Measurements from ENCODE around the gene AQP6.

The AQP6 gene, protein sequence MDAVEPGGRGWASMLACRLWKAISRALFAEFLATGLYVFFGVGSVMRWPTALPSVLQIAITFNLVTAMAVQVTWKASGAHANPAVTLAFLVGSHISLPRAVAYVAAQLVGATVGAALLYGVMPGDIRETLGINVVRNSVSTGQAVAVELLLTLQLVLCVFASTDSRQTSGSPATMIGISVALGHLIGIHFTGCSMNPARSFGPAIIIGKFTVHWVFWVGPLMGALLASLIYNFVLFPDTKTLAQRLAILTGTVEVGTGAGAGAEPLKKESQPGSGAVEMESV

DNA sequence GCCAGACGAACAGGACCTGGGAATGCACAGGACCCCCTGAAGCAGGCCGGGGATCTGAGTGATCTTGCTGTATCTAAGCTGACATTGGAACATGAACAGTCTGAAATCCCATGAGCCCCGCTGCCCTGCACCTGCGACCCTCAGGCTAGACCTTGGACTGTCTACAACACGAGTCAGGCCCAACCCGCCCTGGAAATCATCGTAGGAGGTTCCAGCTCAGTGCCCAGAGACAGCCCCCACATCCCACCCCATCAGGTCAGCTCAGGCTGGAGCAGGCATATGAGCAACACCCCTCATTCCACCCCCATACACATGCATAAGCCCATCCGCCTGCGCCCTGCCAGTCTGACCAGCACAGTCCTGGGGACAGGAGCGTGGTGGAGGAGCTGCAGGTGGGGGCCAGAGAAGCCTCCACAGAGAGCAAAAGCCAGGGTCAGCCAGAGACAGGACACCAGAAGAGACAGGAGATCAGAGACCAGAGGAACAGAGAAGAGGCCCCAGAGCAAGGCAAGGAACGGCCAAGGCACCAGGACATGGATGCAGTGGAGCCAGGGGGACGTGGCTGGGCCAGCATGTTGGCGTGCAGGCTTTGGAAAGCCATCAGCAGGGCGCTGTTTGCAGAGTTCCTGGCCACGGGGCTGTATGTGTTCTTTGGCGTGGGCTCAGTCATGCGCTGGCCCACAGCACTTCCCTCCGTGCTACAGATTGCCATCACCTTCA, at the start of gene AQP6:
Gene AQP6, plus strand, starts transcription at position 307 of the 720 bp plus-strand sequence. Its CDS starts 227 bp downstream, at position 534.
- DNase-seq = no peak

DNA sequence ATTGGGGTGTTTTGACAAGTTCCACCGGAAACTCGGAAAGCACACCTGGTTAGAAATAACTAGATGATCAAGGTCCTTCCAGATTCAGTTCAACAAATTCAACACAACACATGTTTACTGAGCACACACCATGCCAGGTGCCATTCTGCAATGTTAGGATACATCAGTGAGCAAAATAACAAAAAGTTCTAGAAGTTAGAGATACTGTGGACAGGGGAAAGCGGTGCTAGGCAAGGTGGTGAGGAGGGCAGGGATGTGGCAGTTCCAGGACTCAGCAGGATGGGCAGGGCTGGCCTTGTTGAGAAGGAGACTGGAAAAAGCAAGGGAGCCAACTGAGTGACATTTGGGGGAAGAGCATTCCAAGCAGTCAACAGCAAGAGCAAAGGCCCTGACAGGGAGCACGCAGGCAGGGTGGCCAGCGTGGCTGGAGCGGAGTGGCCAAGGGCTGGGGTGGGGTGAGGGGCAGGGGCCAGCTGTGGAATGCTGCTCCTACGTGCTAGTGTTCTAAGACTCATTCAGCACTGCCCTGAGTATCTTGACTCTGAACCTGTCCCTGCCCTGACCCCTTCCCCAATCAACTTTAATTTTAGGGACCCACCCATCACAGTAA, 49.6 kb upstream of the AQP6 start:
- no peak for DNase-seq

DNA sequence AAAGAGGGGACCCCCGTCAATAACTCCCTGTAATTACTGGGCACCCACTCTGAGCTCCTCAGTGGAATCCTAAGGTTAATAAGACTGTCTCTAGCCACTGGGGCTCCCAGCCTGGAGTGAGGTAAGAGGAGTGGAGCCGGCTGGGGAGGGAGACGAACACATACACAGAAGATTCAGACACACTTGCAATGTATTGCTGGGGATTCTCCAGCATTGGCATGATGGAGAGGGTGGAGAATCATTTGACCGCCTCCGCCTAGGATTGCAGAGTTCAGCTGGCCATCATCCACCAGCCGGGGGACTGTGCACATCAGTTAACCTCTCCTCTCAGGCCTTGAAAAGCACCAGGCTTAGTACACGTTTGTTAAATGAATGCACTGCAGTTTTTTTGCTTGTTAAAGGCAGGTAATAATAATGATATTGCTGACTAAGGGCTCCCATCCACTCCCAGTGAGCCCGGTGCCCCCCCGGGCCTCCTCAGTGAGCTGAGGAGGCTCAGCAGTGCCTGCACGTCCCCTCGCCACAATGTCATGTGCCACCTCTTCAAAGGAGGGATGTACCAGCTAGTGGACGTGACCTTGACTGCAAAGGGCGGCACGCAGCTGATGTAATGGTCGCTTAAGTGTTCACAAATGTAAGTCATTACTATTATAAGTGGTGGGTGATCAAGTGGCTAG, 48.7 kb upstream of the AQP6 start:
- DNase-seq = no peak

DNA sequence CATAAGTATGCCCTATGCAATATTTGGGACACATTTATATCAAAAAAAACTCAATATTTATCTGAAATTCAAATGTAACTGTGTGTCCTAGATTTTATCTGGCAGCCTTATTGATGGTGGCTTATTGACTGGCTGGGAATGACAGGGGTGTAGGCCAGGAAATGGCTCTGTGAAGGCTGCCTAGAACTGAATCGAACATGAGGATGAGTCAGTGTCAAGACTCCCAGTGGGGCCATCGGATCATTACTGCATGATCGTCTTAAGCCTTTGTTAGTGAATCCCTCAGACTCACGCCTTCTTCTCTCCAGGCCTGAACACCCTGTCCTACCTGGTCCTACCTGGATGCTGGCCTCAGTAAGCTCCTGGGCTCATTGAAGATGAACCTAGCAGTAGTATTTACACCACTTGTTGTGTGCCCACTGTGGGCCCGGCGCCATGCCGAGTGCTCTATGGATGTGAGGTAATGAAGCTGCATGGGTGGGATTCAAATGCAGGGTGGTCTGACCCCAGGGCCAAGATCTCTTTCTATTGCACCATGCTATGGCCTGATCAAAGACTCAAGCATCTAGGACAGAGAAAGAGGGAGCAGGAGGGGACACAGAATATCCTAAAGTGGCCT, 48.0 kb upstream of the AQP6 start:
- no peak for DNase-seq

DNA sequence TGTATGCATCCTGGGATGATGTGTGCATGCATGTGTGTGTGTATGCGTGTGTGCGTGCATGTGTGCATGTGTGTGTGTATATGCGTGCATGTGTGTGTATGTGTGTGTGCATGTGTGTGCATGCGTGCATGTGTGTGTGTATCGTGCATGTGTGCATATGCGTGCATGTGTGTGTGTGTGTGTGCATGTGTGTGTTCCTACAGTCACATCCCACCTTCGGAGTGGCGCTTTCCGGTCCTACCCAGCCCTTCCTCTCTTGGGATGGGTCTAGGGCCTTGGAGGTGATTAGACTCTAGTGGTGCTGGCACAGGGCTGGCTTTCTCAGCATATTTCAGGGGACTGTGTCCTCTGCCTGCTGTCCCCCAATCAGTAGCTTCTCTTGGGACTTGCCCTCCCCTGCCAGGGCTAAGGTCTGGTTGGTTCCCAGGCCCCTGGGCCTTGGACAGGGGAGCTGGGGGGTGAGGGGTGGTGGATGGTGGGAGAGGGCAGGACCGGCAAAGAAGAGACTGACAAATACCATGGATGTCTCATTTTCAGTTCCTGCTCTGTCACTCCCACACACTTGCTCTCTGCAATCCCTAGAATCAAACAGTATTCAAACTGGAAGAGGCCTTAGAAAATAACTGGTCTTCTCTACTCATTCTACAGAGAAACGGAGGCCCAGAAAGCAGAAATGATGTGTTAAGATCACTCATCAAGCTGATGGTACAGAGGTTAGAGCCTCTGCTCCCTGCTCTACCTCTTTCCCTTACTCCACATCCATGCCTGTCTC, 47.1 kb upstream of the AQP6 start:
- no peak for DNase-seq

DNA sequence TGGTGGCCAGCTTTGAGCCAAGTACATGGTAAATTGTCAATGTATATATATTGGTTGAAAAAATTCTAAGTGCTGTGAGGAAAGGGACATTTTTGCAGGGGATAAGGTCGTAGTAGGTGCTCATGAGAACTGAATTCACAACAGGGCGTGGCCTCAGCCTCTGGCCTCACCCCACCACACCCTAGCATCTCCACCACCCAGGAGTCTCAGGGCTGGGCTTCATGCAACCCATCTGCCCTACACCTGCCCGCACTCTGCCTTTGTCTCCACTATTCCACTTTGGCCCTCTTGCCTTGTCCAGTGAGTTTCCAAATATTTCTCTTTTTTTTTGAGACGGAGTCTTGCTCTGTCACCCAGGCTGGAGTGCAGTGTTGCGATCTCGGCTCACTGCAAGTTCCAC, 44.3 kb upstream of the AQP6 start:
- DNase-seq = no peak

DNA sequence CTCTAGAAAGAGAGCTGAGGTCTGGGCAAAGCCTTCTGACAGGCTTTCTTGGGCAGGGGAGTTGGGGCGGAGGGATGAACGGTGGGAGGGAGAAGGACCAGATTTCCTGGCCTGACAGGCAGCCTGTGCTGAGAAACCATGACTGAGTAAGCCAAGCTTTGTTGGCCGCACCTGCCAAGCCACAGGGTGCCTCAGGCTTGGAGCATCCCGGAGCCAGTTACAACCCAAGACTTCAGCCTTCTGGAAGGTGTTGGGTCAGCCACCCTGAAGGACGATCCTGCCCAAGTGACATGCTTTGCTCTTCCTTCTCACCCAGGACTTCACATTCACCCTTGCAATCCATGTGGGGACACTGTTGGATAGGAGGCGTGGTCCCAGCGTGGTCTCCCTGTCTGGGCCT, 43.2 kb upstream of the AQP6 start:
- no peak for DNase-seq

DNA sequence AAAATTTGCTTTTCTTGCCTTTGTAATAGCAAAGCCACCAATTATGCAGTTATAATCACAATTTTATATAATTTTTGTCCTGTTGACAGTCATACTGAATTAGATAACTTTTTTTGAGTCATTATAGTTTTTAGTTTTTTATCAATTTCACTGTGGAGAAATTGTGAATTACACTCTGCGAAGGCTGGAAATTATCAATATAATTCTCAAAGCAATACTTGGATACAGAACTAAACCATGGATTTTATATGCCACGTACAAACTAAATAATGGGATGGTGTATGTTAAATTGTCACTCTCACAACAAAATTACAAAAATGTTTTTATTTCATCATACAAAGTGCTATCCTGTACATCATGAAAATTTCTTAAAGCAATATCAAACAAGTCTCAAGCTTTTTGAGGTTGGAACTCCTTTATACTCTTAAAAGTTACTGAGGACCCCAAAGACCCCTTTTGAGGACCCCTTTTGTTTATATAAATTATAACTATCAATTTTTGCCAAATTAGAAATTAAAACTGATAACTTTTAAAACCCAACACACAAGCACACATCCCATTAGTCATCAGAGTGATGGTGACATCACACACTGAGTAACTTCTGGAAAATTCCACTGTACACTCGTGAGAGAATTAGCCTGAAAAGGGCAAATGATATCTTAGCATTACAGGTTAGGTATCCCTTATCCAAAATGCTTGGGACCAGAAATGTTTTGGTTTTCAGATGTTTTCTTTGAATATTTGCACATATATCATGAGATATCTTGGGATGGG, 42.0 kb upstream of the AQP6 start:
- no peak for DNase-seq

DNA sequence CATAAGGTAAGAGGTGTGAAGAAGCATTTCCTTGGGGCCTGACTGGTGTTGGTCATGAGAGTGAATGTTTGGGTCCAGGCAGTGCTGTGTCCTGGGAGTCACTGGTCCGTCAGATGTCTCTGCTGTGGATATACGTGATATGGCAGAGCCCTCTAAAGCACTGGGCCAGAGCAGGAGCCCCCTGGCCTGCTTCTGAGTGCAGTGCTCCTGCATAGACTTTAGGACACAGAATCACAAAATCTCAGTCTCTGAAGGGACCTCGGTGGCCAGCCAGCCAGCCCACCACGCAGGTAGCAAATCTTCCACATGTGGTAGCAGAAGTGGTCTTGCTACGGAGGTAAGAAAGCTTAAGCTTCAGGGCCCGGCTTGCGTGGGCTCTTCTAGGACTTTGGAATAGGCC, 40.7 kb upstream of the AQP6 start:
- DNase-seq = no peak

DNA sequence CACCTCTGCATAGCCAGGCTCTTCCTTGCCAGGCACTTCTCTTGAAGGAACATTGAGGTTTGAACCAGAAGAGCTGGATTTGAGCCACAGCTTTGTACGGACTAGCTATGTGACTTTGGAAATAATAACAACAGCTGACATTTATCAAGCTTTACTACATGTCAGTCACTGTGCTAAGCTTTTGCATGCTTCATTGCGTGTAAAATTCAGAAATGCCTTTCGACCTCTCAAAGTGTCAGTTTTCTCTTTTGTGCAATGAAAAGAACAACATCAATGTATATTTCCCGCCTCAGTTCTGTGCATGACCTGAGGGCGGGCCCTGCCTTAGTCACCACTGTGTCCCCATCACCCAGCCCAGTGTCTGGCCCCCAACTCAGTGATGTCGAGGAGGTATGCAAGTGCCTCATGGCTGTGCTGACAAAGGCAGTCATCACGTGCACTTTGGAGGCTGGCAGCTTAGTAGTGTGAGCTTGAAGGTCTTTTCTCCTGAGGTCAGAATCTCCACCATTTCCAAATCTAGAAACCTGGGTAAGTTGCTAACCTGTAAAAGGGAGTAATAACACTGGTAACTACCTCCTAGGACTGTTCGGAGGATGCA, 40.1 kb upstream of the AQP6 start:
- no peak for DNase-seq

DNA sequence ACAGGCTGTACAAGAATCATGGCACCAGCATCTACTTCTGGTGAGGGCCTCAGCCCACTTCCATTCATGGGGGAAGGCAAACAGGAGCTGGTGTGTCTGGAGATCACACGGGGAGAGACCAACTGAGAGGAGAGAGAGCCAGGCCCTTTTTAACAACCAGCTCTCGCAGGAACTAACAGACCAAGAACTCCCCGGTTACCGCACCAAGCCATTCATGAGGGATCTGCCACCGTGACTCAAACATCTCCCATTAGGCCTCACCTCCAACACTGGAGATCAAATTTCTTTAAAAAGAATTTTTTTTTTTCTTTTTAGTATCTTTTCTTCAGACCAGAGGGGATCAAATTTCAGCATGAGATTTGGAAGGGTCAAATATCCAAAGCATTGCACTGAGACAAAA, 39.0 kb upstream of the AQP6 start:
- no peak for DNase-seq

DNA sequence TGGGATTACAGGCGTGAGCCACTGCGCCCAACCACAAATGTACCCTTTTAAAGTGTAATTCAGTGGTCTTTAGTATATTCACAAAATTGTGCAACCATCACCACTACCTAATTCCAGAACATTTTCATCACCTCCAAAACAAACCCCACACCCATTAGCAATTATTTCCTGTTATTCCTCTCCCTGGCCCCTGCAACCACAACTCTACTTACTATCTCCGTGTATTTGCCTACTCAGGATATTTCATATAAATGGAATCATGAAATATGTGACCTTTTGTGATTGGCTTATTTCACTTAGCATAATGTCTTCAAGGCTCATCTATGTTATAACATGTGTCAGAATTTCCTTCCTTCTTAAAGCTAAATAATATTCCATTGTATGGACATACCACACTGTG, 38.2 kb upstream of the AQP6 start:
- no peak for DNase-seq

DNA sequence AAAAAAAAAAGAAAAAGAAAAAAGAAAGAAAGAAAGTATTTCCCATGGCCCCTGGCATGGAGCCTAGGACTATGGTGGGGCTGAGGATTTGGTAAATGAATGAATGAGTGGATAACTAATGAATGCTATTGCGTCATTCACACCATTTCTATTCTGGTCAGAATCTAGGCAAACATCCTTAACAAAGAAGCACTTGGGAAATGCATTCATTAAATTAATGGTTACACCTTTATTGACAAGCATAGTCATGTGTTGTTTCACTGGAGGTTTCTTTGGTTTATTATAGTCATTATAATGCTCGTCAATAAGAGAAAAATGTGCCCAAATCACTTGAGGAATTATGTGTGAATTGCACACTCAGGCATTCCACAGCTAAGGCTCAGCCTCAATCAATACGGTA, 35.8 kb upstream of the AQP6 start:
- DNase-seq = no peak

DNA sequence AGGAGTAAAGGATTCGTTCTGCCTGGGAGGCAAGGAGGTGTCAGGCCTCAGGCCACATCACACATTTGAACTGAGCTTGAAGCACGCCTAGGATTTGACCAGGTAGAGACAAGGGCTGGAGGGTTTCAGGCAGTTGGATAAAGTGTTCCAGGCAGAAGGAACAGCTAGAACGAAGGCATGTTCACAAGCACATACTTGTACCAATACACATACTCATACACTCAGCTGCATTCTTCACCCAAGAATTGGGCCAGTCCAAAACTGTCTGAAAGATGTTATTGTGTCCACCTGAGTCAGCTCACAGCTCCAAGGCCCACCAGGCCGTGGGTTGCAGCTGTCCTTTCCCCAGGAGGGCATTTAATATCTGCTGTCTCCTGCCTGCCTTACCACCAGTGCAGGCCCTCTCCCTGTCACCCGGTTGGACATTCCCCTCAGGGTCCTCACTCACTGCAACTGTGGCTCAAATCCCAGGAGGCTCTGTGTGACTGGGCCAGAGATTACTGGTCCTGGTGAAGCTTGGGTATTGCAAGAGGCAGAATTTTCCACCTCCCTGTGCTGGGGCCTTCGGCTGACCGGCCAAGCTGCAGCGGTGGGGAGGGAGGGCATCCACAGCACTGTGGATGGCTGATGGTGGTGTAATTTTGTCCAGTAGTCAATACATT, 35.0 kb upstream of the AQP6 start:
- no peak for DNase-seq

DNA sequence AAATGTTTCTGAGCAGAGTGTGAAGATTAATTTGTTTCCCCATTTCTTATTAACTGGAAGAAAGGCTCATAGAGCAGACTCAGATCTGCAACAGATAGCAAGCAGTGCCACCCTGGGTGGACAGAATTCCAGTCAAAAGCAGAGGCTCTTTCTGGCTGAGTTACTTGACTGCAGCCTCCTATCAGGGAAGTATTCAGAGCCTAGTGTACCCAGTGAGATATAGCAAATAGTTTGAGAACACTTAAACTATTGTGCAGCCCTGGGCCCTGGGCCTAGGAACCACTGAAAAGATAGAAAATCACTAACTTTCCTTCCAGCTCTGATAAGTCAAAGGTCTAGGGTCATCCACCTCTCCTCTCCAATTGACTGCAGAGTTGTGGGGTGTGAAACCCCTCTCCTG, 33.4 kb upstream of the AQP6 start:
- no peak for DNase-seq

DNA sequence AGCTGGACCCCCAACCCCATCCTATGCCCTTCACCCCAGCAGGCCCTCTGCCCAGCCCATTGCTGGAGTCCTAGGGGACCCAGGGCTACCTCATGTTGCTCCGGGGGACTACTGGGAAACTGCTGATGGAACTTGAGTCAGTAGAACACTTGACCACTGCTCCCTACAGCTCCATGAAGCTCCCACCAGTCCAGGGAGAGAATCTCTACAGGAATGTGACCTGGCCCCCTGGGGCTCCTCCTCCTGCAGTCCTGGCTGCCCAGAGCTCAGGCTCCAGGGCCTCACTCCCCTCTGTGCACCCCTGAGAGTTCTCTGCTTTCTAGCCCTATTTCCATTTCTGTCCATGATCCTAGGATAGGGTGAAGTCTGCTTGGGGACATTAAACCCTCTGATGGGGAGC, 33.0 kb upstream of the AQP6 start:
- DNase-seq = no peak

DNA sequence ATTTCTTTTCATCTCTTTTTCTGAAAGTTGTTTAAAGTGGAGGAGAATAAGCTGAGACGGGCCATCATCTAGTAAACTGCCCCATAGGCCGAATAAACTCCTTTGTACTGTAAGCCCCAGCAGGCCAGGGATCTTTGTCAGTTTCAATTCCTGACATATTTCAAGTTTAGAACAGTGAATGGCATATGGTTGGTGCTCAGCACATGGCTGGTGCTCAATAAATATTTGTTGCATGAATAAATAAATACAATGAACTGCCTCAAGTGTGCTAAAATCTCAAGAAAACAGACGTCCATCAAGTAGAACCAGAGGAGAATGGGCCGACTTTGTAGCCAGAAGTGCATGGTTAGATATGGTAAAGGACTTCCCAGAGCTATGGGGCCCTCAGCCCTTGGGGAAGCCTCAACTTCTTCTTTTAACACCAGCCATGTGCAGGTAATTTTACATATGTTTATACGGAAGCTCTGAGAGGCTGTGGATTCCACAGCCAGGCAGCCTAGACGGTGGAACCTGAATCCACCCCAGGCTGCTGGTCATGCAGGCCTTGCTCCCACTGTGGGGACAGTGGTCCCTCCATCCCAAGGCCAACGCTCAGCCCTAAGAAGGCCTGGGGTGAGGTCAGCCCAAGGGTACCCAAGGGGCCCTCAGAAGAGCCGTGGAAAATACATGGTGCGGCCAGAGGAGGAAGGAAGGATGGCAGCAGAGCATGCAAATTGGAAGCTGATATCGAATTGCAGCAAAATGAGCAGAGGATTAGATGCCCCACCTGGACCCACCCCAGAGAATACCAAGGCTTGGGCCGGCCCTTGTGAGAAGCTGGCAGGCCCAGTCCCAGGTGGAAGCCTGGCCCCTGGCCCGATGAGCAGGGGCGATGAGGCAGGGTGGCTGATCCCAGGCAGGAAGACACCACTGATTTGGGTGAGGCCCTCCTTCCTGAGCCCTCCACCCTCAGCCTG, 30.9 kb upstream of the AQP6 start:
- no peak for DNase-seq

DNA sequence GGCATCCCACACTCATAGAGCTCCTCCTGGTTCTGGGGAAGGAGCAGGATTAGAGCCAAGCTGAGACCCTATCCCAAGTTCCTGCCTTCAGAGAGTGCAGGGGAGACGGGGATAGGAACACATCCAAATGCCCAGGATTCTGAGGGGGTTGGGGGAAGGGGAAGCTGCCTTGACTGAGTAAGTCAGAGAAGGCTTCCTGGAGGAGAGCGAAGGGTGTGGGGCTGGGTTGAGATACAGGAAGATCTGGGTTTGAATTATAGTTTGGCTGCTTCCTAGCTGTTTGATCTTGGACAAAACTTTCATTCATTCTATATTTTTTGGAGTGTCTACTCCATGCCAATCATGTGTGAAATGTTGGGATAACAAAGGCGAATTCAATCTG, 30.2 kb upstream of the AQP6 start:
- no peak for DNase-seq

All from hypothalamus (tissue), 51 donors.